Measurements from ENCODE around the gene RACK1. TPM values are rescaled to one million over a fixed set of nuclear protein-coding genes. Genes with fewer than 3 reads are reported as not detected.

RACK1 gene
- total and polyA plus RNA-seq, 2 of the 4 experiments (the other 2 are of a cell fraction): 4,263 to 9,350 TPM

DNA sequence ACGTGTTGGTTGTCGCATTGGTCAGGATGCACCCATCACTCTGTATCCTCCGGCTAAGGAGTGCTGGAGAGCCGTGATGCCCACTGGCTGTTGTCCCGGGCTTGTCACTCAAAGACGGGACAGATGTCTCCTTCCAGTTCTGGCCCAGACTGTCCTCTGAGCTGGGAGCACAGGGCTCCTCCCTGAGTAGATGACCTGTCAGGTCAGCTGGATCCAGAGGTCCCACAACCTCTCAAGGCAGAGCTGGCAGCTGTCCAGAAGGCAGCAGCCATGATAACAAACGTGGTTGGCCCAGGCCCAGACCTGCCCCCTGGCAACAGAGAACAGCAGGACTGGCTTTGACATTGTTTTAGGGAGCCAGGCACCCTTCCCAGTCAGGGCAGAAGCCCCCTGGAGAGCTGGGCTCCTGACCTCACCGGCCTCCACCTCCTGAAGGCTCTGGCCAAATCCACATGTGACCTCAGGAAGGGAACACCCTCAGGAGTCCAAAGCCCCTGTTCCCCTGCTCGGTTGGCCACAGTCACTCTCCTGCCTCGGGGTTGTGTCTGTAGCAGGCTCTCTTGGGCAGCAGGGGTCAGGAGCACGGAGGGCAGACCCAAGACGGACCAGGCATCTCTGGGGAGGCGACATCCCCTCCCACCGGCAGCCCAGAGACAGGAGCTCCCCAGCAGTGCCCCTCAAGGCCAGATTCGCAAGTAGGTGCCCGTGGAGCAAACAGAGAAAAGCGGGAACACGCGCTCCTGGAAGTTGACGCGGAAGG is 49.0 kb downstream of the RACK1 start:
- H4K20me1 ChIP-seq (ENCODE audit: insufficient read depth, low read length): no peaks in the 10 kb centered on the region
- dilution Hi-C loops (cut with HindIII; ENCODE audit: low sequenced_read_pairs, unreplicated experiment) (no loop called here), in situ Hi-C loops (cut with MboI; ENCODE audit: low sequenced_read_pairs) (no loop called here), intact Hi-C loops (cut with micrococcal nuclease) (no loop called here)
- no peaks in the 10 kb centered on the region; the same call in 1 of the 2 replicates for H3K27me3 ChIP-seq (ENCODE audit: control insufficient read depth, insufficient read depth, low read length)
- no peak overlapping the region for H3K56ac ChIP-seq (ENCODE audit: extremely low read depth, insufficient read depth, low read length)
- no peak overlapping the region for H4K5ac ChIP-seq (ENCODE audit: low read depth, low read length)
- H3K79me1 ChIP-seq (ENCODE audit: low read depth in 1 of 2, low read length in 2 of 2): peaks cover 10 to 11% of the 10 kb centered on the region in 2 experiments; a peak in 3 of 4 replicates
- no peak overlapping the region for H2BK5ac ChIP-seq (ENCODE audit: low read depth, low read length, poor library complexity, severe bottlenecking)
- no peak overlapping the region for H2AFZ ChIP-seq (replicated peaks; ENCODE audit: low read length, poor library complexity)
- H3K4me2 ChIP-seq (ENCODE audit: low read depth, low read length): no peak overlapping the region
- no peaks in the 10 kb centered on the region for H3K9me3 ChIP-seq (ENCODE audit: control insufficient read depth, insufficient read depth, low read length)
- no peaks in the 10 kb centered on the region for H3K36me3 ChIP-seq (ENCODE audit: control insufficient read depth, insufficient read depth, low read length)
- H3K27ac ChIP-seq (ENCODE audit: insufficient read depth, low read length): no peak overlapping the region
- H2AK5ac ChIP-seq (ENCODE audit: low read depth, low read length): no peak overlapping the region
- ATAC-seq (ENCODE audit: low read depth): no peak
- no peak overlapping the region for H2BK120ac ChIP-seq (ENCODE audit: low read depth, low read length)
- ChIA-PET POLR2A (ENCODE audit: unreplicated experiment) (interaction anchor here (0.6 kb wide), 1 partner anchor 42 kb away, joined by 4 read pairs; no protein-coding TSS in a partner anchor), CTCF (no interaction called here)
- H4K8ac ChIP-seq (ENCODE audit: low read depth in 2 of 2, low read length in 2 of 2): no peak overlapping the region
- no peak overlapping the region for H3K18ac ChIP-seq (ENCODE audit: low read depth, low read length)
- no peak overlapping the region for H3K4ac ChIP-seq (ENCODE audit: low read depth, low read length)
- no peak overlapping the region for H3K4me3 ChIP-seq (ENCODE audit: insufficient read depth, low read depth, low read length)
- no peak overlapping the region for H2AK9ac ChIP-seq (replicated peaks; ENCODE audit: low read depth, low read length, poor library complexity)
- no peak for DNase-seq
- H3K14ac ChIP-seq (replicated peaks; ENCODE audit: low read depth, low read length): no peak overlapping the region
- TF ChIP-seq CEBPB (IDR thresholded peaks at IDR 0.05; ENCODE audit: low read depth, low read length) (no peak), FOS (IDR thresholded peaks at IDR 0.05; ENCODE audit: low read depth, low read length) (no peak), POLR2A (IDR thresholded peaks at IDR 0.05; ENCODE audit: low read depth, low read length) (no peak), MXI1 (IDR thresholded peaks at IDR 0.05; ENCODE audit: borderline replicate concordance, low read depth, low read length) (no peak)
- peaks cover 4% of the 10 kb centered on the region for H3K4me1 ChIP-seq (ENCODE audit: control insufficient read depth, insufficient read depth, low read length)
- no peak overlapping the region for H2BK15ac ChIP-seq (ENCODE audit: low read depth, low read length)
- no peak overlapping the region for H2BK20ac ChIP-seq (ENCODE audit: low read depth, low read length)
- WGBS, 2 experiments (ENCODE audit: extremely low coverage in 2 of 2, insufficient read length in 1 of 2): 61% methylated on average over 14 of the region's 21 CpGs; no CpG with 5 or more reads in 1 of the 2 experiments
- H3K9me1 ChIP-seq (ENCODE audit: insufficient read depth, low read length): peaks cover 2% of the 10 kb centered on the region; the same call in 1 of the 2 replicates
- H3K23ac ChIP-seq (ENCODE audit: low read depth, low read length): no peak overlapping the region
- BruUV-seq (replicated peaks): no TSS peak
- H3K9ac ChIP-seq (ENCODE audit: low read depth, low read length): no peak overlapping the region
- H4K91ac ChIP-seq (ENCODE audit: insufficient read depth, low read depth, low read length): no peak overlapping the region
